ENCODE measurements around the gene PCDHGA3.

GRCh38 chr5:141389153-141390042 lies 45.8 kb downstream of the PCDHGA3 start:
- TF ChIP-seq EZH2 (IDR thresholded peaks at IDR 0.05; ENCODE audit: insufficient read depth, poor library complexity, severe bottlenecking) (no peak), EZH2phosphoT487 (IDR thresholded peaks at IDR 0.05; ENCODE audit: insufficient read depth, low read depth) (no peak)

Measured in GM23248 (cell line).